Gastrocnemius medialis (tissue), 4 donors: ENCODE results near the gene PTPRM. TPM values are rescaled to one million over a fixed set of nuclear protein-coding genes. Genes with fewer than 3 reads are reported as not detected.
"Not testable (repeated sequence)": the region's sequence is repeated elsewhere in the genome, so short reads cannot be mapped to it uniquely, and the experiment has no call there.

Source experiments
- ATAC-seq, 2 donors: fragments of 150-250 bp; one replicate each; pipeline ENCODE4 v1.9.1; 2016
- DNase-seq, 2 donors: peaks; one replicate each; pipeline ENCODE4 v3.0.0-alpha.2; 2019
- H3K27ac ChIP-seq, 4 donors: fragments of 200-600 bp; sonication (generic); 1 replicate in 1 of 4; 2 replicates in 3 of 4; pipeline ENCODE4 v1.5.1; 2016 to 2018; ENCODE audit warnings: mild to moderate bottlenecking in 2 of 4, moderate library complexity in 1 of 4
- H3K27me3 ChIP-seq, 3 donors: fragments of 200-600 bp; sonication (generic) in 2 of 3; 1 replicate in 1 of 3; 2 replicates in 2 of 3; pipeline versions ENCODE4 v1.5.1 to v1.6.0; 2016 to 2019; ENCODE audit warnings: mild to moderate bottlenecking in 1 of 3, moderate library complexity in 1 of 3
- H3K36me3 ChIP-seq, 2 donors: fragments of 200-600 bp; sonication (generic) in 1 of 2; one replicate each; pipeline ENCODE4 v1.5.1; 2017 to 2018
- H3K4me1 ChIP-seq, 2 donors: fragments of 200-600 bp; sonication (generic) in 1 of 2; one replicate each; pipeline ENCODE4 v1.5.1; 2016 to 2017; ENCODE audit warnings: mild to moderate bottlenecking in 2 of 2
- H3K4me3 ChIP-seq, 4 donors: fragments of 200-600 bp; sonication (generic) in 3 of 4; 1 replicate in 1 of 4; 2 replicates in 3 of 4; pipeline ENCODE4 v1.5.1; 2016 to 2019; ENCODE audit warnings: mild to moderate bottlenecking in 2 of 4
- H3K9me3 ChIP-seq, 3 donors: fragments of 200-600 bp; sonication (generic) in 2 of 3; 1 replicate in 1 of 3; 2 replicates in 2 of 3; pipeline ENCODE4 v1.5.1; 2016 to 2019
- CTCF ChIP-seq, 5 experiments: fragments of 450-650 bp in 3 of 5; fragments of 200-600 bp in 2 of 5; sonication (generic) in 2 of 5; IDR thresholded peaks in 4 of 5; conservative IDR thresholded peaks in 1 of 5; 1 replicate in 4 of 5; 2 replicates in 1 of 5; pipeline ENCODE4 v1.5.1; 2016 to 2019; ENCODE audit warnings: antibody characterized with exemption in 5 of 5, mild to moderate bottlenecking in 3 of 5, moderate library complexity in 3 of 5
- POLR2A ChIP-seq, 2 donors: fragments of 450-650 bp; IDR thresholded peaks; one replicate each; pipeline ENCODE4 v1.6.1; 2017; ENCODE audit warnings: antibody characterized with exemption in 2 of 2, mild to moderate bottlenecking in 2 of 2, moderate library complexity in 2 of 2
- in situ Hi-C, 4 donors: fragments of 200-750 bp; cut with MboI; loops; one replicate each; pipeline versions ENCODE4 v1.15.0 to v1.8.0; 2017; ENCODE audit warnings: low sequenced_read_pairs in 4 of 4
- intact Hi-C: fragments of 100-400 bp; cut with DNase I; formaldehyde crosslinking; loops from one replicate; pipeline ENCODE4 v1.15.1; 2023; ENCODE audit warnings: low total_unique reads
- total RNA-seq, 4 donors: library from RNA; depleted of rRNA; stranded (reverse); fragments of >200 nt; gene quantifications; one replicate each; pipeline versions ENCODE4 v1.1.0 to v1.2.3, GENCODE V29; 2016

The PTPRM gene
- total RNA-seq, 4 donors from 2014 or later, result 52.6 to 79.3 (median 63.8) TPM

- no peak for ATAC-seq
Measured at GRCh38 chr18:8435376-8435775, 868.3 kb downstream of the PTPRM start.

GRCh38 chr18:8439055-8439454, 871.9 kb downstream of the PTPRM start:
- in situ Hi-C loops (no loop called here), intact Hi-C loops (no loop called here)
- Histone ChIP-seq H3K4me1 (no peaks in the 10 kb centered on the region), H3K9me3 (no peaks in the 10 kb centered on the region), H3K4me3 (no peak overlapping the region), H3K27me3 (no peaks in the 10 kb centered on the region), H3K27ac (no peak overlapping the region), H3K36me3 (no peaks in the 10 kb centered on the region)
- TF ChIP-seq POLR2A (IDR thresholded peaks at IDR 0.05) (no peak), CTCF (IDR thresholded peaks at IDR 0.05 in 4 of 5, conservative IDR thresholded peaks at IDR 0.05 in 1 of 5) (no peak)
- ATAC-seq, result no peak
- no peak for DNase-seq

More at GRCh38 chr18:8435376-8435775, 868.3 kb downstream of the PTPRM start:
- in situ Hi-C loops, result no loop called here
- DNase-seq, result no peak
- intact Hi-C loops, result no loop called here
- no peaks in the 10 kb centered on the region for H3K9me3 ChIP-seq
- no peak overlapping the region for H3K27ac ChIP-seq
- H3K4me1 ChIP-seq, result no peaks in the 10 kb centered on the region
- H3K27me3 ChIP-seq, result no peaks in the 10 kb centered on the region
- H3K4me3 ChIP-seq, result no peak overlapping the region
- TF ChIP-seq POLR2A (IDR thresholded peaks at IDR 0.05) (no peak), CTCF (IDR thresholded peaks at IDR 0.05 in 4 of 5, conservative IDR thresholded peaks at IDR 0.05 in 1 of 5) (no peak)
- no peaks in the 10 kb centered on the region for H3K36me3 ChIP-seq

GRCh38 chr18:8443505-8443904, 876.4 kb downstream of the PTPRM start:
- in situ Hi-C loops (no loop called here), intact Hi-C loops (no loop called here)
- ATAC-seq, result no peak
- peaks cover 0 to 5% of the 10 kb centered on the region in 2 donors for H3K4me1 ChIP-seq
- no peak overlapping the region for H3K27ac ChIP-seq
- TF ChIP-seq CTCF (IDR thresholded peaks at IDR 0.05 in 4 of 5, conservative IDR thresholded peaks at IDR 0.05 in 1 of 5), result no peak
- no peak for TF ChIP-seq POLR2A (IDR thresholded peaks at IDR 0.05)
- no peak for DNase-seq
- H3K4me3 ChIP-seq, result no peak overlapping the region
- no peaks in the 10 kb centered on the region for H3K27me3 ChIP-seq
- H3K9me3 ChIP-seq, result no peaks in the 10 kb centered on the region
- H3K36me3 ChIP-seq, result no peaks in the 10 kb centered on the region

GRCh38 chr18:8446936-8447335, 879.8 kb downstream of the PTPRM start:
- H3K36me3 ChIP-seq, ATAC-seq, H3K27ac ChIP-seq, H3K4me3 ChIP-seq, DNase-seq, H3K27me3 ChIP-seq, H3K4me1 ChIP-seq, in situ Hi-C loops, H3K9me3 ChIP-seq, intact Hi-C loops: not testable (repeated sequence)

GRCh38 chr18:8448130-8448529, 881.0 kb downstream of the PTPRM start:
- H3K27ac ChIP-seq, result peak overlapping the region in 1 of 4 donors; percentile 21
- in situ Hi-C loops, result no loop called here

More at GRCh38 chr18:8448130-8448529, 881.0 kb downstream of the PTPRM start:
- no peaks in the 10 kb centered on the region for H3K9me3 ChIP-seq
- DNase-seq (no peak), ATAC-seq (no peak)
- no peak overlapping the region for H3K4me3 ChIP-seq
- intact Hi-C loops, result no loop called here
- peaks cover 0 to 5% of the 10 kb centered on the region in 2 donors for H3K4me1 ChIP-seq
- no peaks in the 10 kb centered on the region for H3K27me3 ChIP-seq
- no peaks in the 10 kb centered on the region for H3K36me3 ChIP-seq
- no peak for TF ChIP-seq POLR2A (IDR thresholded peaks at IDR 0.05)
- TF ChIP-seq CTCF (IDR thresholded peaks at IDR 0.05 in 4 of 5, conservative IDR thresholded peaks at IDR 0.05 in 1 of 5), result no peak
